HEK293T (cell line): ENCODE measurements around the gene TEX26.

Source experiments
- CTCF ChIA-PET: fragments of 350-600 bp; formaldehyde crosslinking; extraction: SDS; loops from one replicate; lab custom pipeline; 2021; ENCODE audit warnings: antibody characterized with exemption, inconsistent platforms; lab: Yijun Ruan, JAX
- POLR2A ChIA-PET: fragments of 350-600 bp; formaldehyde crosslinking; extraction: SDS; loops from one replicate; lab custom pipeline; 2020; ENCODE audit warnings: antibody characterized with exemption, inconsistent platforms; lab: Yijun Ruan, JAX
- DNase-seq: peaks from one replicate; pipeline ENCODE4 v3.0.0; 2012; ENCODE audit warnings: mixed read lengths; ENCODE audit errors: extremely low spot score
- ARNT ChIP-seq: fragments of 450-650 bp; IDR thresholded peaks from 2 replicates; pipeline ENCODE4 v1.6.1; 2017; ENCODE audit warnings: mild to moderate bottlenecking
- BHLHE40 ChIP-seq: fragments of 450-650 bp; IDR thresholded peaks from 2 replicates; pipeline ENCODE4 v1.6.1; 2016; ENCODE audit warnings: mild to moderate bottlenecking, moderate library complexity, borderline replicate concordance
- CTBP1 ChIP-seq: fragments of 450-650 bp; IDR thresholded peaks from 2 replicates; pipeline ENCODE4 v1.6.1; 2016; ENCODE audit warnings: borderline replicate concordance
- ELF4 ChIP-seq: fragments of 450-650 bp; IDR thresholded peaks from 2 replicates; pipeline ENCODE4 v1.6.1; 2017; ENCODE audit warnings: antibody characterized with exemption
- FOXA1 ChIP-seq: fragments of 450-650 bp; IDR thresholded peaks from 2 replicates; pipeline ENCODE4 v1.6.1; 2016; ENCODE audit warnings: mild to moderate bottlenecking
- FOXK2 ChIP-seq: fragments of 450-650 bp; IDR thresholded peaks from 2 replicates; pipeline ENCODE4 v1.6.1; 2016; ENCODE audit warnings: mild to moderate bottlenecking
- FOXM1 ChIP-seq: fragments of 450-650 bp; IDR thresholded peaks from 2 replicates; pipeline ENCODE4 v1.6.1; 2017; ENCODE audit warnings: mild to moderate bottlenecking, borderline replicate concordance
- HDGF ChIP-seq: fragments of 450-650 bp; IDR thresholded peaks from 2 replicates; pipeline ENCODE4 v1.6.1; 2017; ENCODE audit warnings: antibody characterized with exemption, borderline replicate concordance
- L3MBTL2 ChIP-seq: fragments of 450-650 bp; conservative IDR thresholded peaks from 2 replicates; pipeline ENCODE4 v1.6.1; 2016; ENCODE audit warnings: mild to moderate bottlenecking
- LEF1 ChIP-seq: fragments of 450-650 bp; IDR thresholded peaks from 2 replicates; pipeline ENCODE4 v1.6.1; 2017; ENCODE audit warnings: mild to moderate bottlenecking, borderline replicate concordance
- NFRKB ChIP-seq: fragments of 450-650 bp; IDR thresholded peaks from 2 replicates; pipeline ENCODE4 v1.6.1; 2016; ENCODE audit warnings: mild to moderate bottlenecking, moderate library complexity
- SP1 ChIP-seq: fragments of 450-650 bp; IDR thresholded peaks from 2 replicates; pipeline ENCODE4 v1.6.1; 2017
- SUZ12 ChIP-seq: fragments of 450-650 bp; IDR thresholded peaks from 2 replicates; pipeline ENCODE4 v1.6.1; 2016; ENCODE audit warnings: mild to moderate bottlenecking
- TARDBP ChIP-seq: fragments of 450-650 bp; IDR thresholded peaks from 2 replicates; pipeline ENCODE4 v1.6.1; 2016
- ZNF384 ChIP-seq: fragments of 450-650 bp; IDR thresholded peaks from 2 replicates; pipeline ENCODE4 v1.6.1; 2016
- TF ChIP-seq, protein P1 (sequence below): fragments of 450-650 bp; IDR thresholded peaks from 2 replicates; pipeline ENCODE4 v1.6.1; 2016

TEX26 gene

DNA sequence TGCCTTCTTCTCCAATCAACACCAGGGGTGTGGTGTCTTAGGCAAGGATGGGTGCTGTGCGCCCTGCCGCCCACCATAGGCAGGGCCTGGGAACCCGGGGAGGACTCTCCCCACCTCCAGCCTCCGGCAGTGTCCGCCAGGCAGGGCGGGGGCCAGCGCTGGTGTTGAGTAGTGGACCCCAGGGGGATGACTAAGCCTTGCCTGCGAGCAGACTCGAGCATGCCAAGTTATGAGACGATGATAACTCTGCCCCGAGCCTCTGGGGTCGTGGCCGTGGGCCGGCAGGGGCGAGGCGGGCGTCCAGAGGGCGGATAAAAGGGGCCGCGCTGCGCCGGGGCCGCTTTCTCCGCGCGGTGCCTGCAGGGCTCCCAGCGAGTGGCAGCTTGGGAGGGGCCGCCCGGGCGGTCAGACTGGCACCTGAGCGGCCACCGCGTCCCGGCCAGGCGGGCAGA lies 26.5 kb upstream of the TEX26 start, which contains the start of gene MEDAG:
MEDAG (plus strand) TSS at position 340 of the 452 bp plus-strand sequence. CDS start 245 bp downstream, outside the sequence.
- ChIA-PET CTCF (interaction anchor here (1.5 kb wide), 1 partner anchor 13 kb away, joined by 6 read pairs; no protein-coding TSS in a partner anchor), POLR2A (no interaction called here)
- no peak for TF ChIP-seq ZNF384
- no peak for TF ChIP-seq LEF1
- TF ChIP-seq, protein P1, sequence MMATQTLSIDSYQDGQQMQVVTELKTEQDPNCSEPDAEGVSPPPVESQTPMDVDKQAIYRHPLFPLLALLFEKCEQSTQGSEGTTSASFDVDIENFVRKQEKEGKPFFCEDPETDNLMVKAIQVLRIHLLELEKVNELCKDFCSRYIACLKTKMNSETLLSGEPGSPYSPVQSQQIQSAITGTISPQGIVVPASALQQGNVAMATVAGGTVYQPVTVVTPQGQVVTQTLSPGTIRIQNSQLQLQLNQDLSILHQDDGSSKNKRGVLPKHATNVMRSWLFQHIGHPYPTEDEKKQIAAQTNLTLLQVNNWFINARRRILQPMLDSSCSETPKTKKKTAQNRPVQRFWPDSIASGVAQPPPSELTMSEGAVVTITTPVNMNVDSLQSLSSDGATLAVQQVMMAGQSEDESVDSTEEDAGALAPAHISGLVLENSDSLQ, result no peak
- TF ChIP-seq CTBP1, result no peak
- no peak for TF ChIP-seq FOXK2
- TF ChIP-seq L3MBTL2, result no peak
- TF ChIP-seq BHLHE40, result no peak
- TF ChIP-seq TARDBP, result no peak
- TF ChIP-seq ARNT, result no peak
- TF ChIP-seq FOXM1, result no peak
- no peak for TF ChIP-seq FOXA1
- no peak for TF ChIP-seq NFRKB
- TF ChIP-seq HDGF, result no peak
- DNase-seq, result no peak

DNA sequence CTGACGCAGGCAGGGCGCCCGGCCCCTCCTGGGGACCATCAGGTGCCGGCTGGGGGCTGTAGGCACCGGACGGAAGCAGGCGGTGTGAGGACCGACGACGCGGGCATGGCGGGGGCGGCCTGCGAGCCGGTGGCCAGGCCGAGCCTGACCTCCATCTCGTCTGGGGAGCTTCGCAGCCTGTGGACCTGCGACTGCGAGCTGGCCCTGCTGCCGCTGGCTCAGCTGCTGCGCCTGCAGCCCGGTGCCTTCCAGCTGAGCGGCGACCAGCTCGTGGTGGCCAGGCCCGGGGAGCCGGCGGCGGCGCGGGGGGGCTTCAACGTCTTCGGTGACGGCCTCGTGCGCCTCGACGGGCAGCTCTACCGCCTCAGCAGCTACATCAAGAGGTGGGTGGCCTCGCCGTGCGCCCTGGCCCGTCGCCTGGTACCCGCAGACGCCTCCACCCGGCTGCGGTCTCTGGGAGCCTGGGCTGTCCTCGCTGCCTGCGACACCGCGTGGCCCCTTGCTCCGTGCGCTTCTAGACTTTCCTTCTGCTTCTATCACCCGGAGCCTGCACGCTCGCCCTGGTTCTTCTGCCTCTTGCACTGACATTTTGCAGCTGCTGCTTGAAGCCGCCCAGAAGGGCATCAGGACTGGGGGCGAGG lies 25.9 kb upstream of the TEX26 start:
- ChIA-PET CTCF (interaction anchor here (0.6 to 1.5 kb wide), 2 partner anchors 13 to 139 kb away, joined by 5 to 6 read pairs; no protein-coding TSS in a partner anchor), POLR2A (no interaction called here)
- DNase-seq, result no peak
- TF ChIP-seq LEF1 (no peak), FOXM1 (no peak), BHLHE40 (no peak)

DNA sequence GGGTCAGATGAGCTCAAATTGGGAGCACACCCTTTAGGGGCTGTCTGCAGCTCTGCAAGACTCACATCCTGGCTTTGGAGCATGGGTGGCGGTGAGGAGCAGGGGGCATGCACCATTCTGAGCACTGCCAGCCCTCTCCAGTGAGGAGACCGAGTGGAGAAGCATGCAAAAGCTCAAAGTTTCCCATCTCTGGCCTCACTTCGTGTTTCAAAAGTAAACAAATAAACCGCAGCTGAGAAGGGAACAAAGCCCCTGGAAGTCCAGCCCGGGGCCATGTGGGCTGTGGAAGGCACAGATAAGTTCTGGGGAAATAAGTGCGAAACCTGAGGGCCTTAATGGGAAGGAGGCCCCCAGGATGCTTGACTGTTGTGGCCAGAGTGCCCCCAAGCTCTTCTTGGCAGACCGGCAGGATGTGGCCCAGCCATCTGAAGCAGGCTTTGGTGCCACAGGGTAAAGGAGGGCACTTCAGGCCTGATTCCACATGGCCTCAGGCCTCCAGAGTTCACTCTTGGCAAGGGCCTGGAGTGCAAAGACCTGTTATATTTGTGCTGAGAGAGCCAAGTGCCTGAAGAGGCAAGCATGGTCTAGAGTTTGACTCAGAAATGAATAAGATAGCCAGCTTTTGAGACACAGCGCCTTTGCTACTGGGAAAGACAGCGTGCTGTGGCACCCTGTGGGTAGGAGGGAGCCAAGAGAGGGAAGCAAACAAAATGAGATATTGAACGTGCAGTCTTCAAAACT lies 25.2 kb upstream of the TEX26 start:
- CTCF ChIA-PET, result interaction anchor here (0.6 to 1.5 kb wide), 2 partner anchors 14 to 139 kb away, joined by 5 to 6 read pairs; no protein-coding TSS in a partner anchor
- DNase-seq, result no peak
- TF ChIP-seq LEF1 (no peak), FOXK2 (no peak), CTBP1 (no peak), TARDBP (no peak), ARNT (no peak), NFRKB (no peak), L3MBTL2 (no peak), SUZ12 (no peak), FOXM1 (no peak), HDGF (no peak), BHLHE40 (no peak), SP1 (no peak), ZNF384 (no peak), FOXA1 (no peak), ELF4 (no peak)
- TF ChIP-seq, protein P1, result no peak
- POLR2A ChIA-PET, result no interaction called here

DNA sequence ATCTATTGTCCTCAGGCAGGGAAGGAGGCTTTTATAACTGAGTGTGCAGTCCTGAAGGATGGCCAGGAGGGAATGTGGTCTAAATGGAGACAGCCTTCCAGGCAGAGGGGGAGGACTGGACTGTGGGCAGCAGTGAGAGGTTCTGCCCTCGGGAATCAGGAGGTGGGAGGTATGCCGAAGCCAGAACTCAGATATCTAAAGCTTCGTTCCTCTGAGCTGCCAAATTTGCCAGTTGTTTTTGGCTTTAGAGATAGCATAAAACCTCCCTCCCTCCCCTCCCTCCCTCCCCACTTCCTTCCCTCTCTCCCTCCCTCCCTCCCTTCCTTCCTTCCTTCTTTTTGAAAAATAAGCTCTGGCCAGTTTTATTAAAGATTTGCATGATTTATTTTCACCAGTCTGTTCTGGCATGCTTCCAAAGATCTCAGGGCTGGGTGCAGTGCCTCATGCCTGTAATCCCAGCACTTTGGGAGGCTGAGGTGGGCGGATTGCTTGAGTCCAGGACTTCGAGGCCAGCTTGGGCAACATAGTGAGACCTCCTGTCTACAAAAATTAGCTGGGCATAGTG lies 24.0 kb upstream of the TEX26 start:
- ChIA-PET POLR2A (no interaction called here), CTCF (no interaction called here)
- DNase-seq, result no peak
- TF ChIP-seq NFRKB, result no peak
- no peak for TF ChIP-seq ZNF384
- no peak for TF ChIP-seq L3MBTL2
- no peak for TF ChIP-seq FOXM1
- no peak for TF ChIP-seq CTBP1
- no peak for TF ChIP-seq FOXK2
- TF ChIP-seq HDGF, result no peak
- no peak for TF ChIP-seq ARNT
- no peak for TF ChIP-seq TARDBP
- TF ChIP-seq SP1, result no peak
- TF ChIP-seq LEF1, result no peak
- TF ChIP-seq SUZ12, result no peak
- TF ChIP-seq, protein P1, result no peak

DNA sequence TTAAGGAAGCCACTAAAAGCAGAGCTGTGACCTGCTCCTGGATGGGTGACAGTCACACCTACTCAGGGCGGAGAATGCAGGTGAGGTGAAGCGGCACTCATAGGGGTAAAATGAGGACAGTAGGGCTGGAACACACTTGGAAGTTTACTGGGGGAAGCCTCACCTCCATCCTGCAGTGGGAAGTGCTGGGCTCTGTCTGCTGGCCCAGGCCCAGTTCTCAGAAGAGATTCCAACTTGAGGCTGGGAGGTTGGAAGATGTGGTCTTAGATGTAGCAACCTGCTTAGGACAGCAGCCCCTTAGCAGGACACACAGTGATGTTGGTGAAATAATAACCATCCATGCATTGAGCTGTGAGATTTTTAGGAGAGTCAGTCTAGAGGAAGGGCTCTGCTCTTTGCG lies 21.8 kb upstream of the TEX26 start:
- POLR2A ChIA-PET, result no interaction called here
- CTCF ChIA-PET, result interaction anchor here (0.6 kb wide), 1 partner anchor 11 kb away, joined by 4 read pairs; no protein-coding TSS in a partner anchor
- TF ChIP-seq SUZ12 (no peak), CTBP1 (no peak)
- no peak for DNase-seq
